Liver (tissue), 9 donors: ENCODE results near the gene GLRX. TPM values are rescaled to one million over a fixed set of nuclear protein-coding genes. Genes with fewer than 3 reads are reported as not detected.

Experiments
- DNase-seq: peaks from one replicate; pipeline ENCODE4 v3.0.0-alpha.2; 2017; ENCODE audit warnings: low spot score
- H3K27ac ChIP-seq, 2 donors: one replicate each; pipeline ENCODE4 v1.7.0; 2013; ENCODE audit warnings: inconsistent platforms in 2 of 2, low read length in 2 of 2, control low read depth in 1 of 2, low read depth in 1 of 2, mild to moderate bottlenecking in 1 of 2
- H3K27me3 ChIP-seq, 4 donors: one replicate each; pipeline versions ENCODE4 v1.6.1 to v1.7.0; 2013; ENCODE audit warnings: low read length in 3 of 4, inconsistent platforms in 1 of 4, mild to moderate bottlenecking in 1 of 4, moderate library complexity in 1 of 4; ENCODE audit not compliant: control insufficient read depth in 4 of 4, insufficient read depth in 4 of 4
- H3K36me3 ChIP-seq, 4 donors: one replicate each; pipeline versions ENCODE4 v1.6.1 to v1.7.0; 2013; ENCODE audit warnings: low read length in 3 of 4, mild to moderate bottlenecking in 3 of 4, low read depth in 1 of 4, moderate library complexity in 1 of 4; ENCODE audit not compliant: control insufficient read depth in 4 of 4, insufficient read depth in 3 of 4
- H3K4me1 ChIP-seq, 4 donors: one replicate each; pipeline versions ENCODE4 v1.6.1 to v1.7.0; 2013; ENCODE audit warnings: low read length in 3 of 4, mild to moderate bottlenecking in 3 of 4, moderate library complexity in 1 of 4; ENCODE audit not compliant: control insufficient read depth in 4 of 4, insufficient read depth in 4 of 4
- H3K4me3 ChIP-seq, 3 donors: one replicate each; pipeline versions ENCODE4 v1.6.1 to v1.7.0; 2013; ENCODE audit warnings: low read length in 3 of 3, control low read depth in 1 of 3, low read depth in 1 of 3, mild to moderate bottlenecking in 1 of 3
- H3K9ac ChIP-seq, 2 donors: one replicate each; pipeline ENCODE4 v1.7.0; 2013; ENCODE audit warnings: low read length in 2 of 2, mild to moderate bottlenecking in 2 of 2, moderate library complexity in 2 of 2, control low read depth in 1 of 2, low read depth in 1 of 2
- H3K9me3 ChIP-seq, 4 donors: one replicate each; pipeline versions ENCODE4 v1.6.1 to v1.7.0; 2013; ENCODE audit warnings: low read length in 3 of 4; ENCODE audit not compliant: control insufficient read depth in 4 of 4
- ATF3 ChIP-seq: IDR thresholded peaks from 2 replicates; pipeline ENCODE4 v1.6.1; 2016; ENCODE audit warnings: antibody characterized with exemption
- CTCF ChIP-seq: fragments of 150-350 bp; IDR thresholded peaks from 2 replicates; pipeline ENCODE4 v1.5.1; 2017; ENCODE audit warnings: improper control_type of control experiment, low read depth, low read length; ENCODE audit not compliant: missing input control
- EGR1 ChIP-seq, 2 donors: IDR thresholded peaks; 2 replicates each; pipeline ENCODE4 v1.6.1; 2016 to 2018; ENCODE audit warnings: antibody characterized with exemption in 2 of 2, low read depth in 2 of 2
- FOXA1 ChIP-seq: IDR thresholded peaks from 2 replicates; pipeline ENCODE4 v1.6.1; 2016; ENCODE audit warnings: antibody characterized with exemption
- FOXA2 ChIP-seq: IDR thresholded peaks from 2 replicates; pipeline ENCODE4 v1.6.1; 2016; ENCODE audit warnings: antibody characterized with exemption
- GABPA ChIP-seq, 2 donors: IDR thresholded peaks in 1 of 2; conservative IDR thresholded peaks in 1 of 2; 2 replicates each; pipeline ENCODE4 v1.6.1; 2016; ENCODE audit warnings: antibody characterized with exemption in 2 of 2, mild to moderate bottlenecking in 1 of 2, moderate library complexity in 1 of 2
- HNF4A ChIP-seq, 2 donors: conservative IDR thresholded peaks; 2 replicates each; pipeline ENCODE4 v1.6.1; 2016; ENCODE audit warnings: antibody characterized with exemption in 2 of 2, mild to moderate bottlenecking in 2 of 2
- HNF4G ChIP-seq: IDR thresholded peaks from 2 replicates; pipeline ENCODE4 v1.6.1; 2016; ENCODE audit warnings: antibody characterized with exemption
- JUND ChIP-seq, 2 donors: IDR thresholded peaks; 2 replicates each; pipeline ENCODE4 v1.6.1; 2016; ENCODE audit warnings: antibody characterized with exemption in 2 of 2
- MAX ChIP-seq: IDR thresholded peaks from 2 replicates; pipeline ENCODE4 v1.6.1; 2016; ENCODE audit warnings: antibody characterized with exemption
- NR2F2 ChIP-seq: IDR thresholded peaks from 2 replicates; pipeline ENCODE4 v1.6.1; 2016; ENCODE audit warnings: antibody characterized with exemption
- RAD21 ChIP-seq, 2 donors: IDR thresholded peaks; 2 replicates each; pipeline ENCODE4 v1.6.1; 2016; ENCODE audit warnings: antibody characterized with exemption in 2 of 2, mild to moderate bottlenecking in 2 of 2
- REST ChIP-seq: IDR thresholded peaks from 2 replicates; pipeline ENCODE4 v1.6.1; 2016; ENCODE audit warnings: antibody characterized with exemption, mild to moderate bottlenecking
- RXRA ChIP-seq, 2 donors: IDR thresholded peaks; 2 replicates each; pipeline ENCODE4 v1.6.1; 2017 to 2018; ENCODE audit warnings: antibody characterized with exemption in 2 of 2, mild to moderate bottlenecking in 1 of 2
- SP1 ChIP-seq: IDR thresholded peaks from 2 replicates; pipeline ENCODE4 v1.6.1; 2018; ENCODE audit warnings: antibody characterized with exemption, mild to moderate bottlenecking
- TAF1 ChIP-seq: conservative IDR thresholded peaks from 2 replicates; pipeline ENCODE4 v1.6.1; 2016; ENCODE audit warnings: antibody characterized with exemption, mild to moderate bottlenecking
- YY1 ChIP-seq: IDR thresholded peaks from 2 replicates; pipeline ENCODE4 v1.6.1; 2016; ENCODE audit warnings: antibody characterized with exemption, mild to moderate bottlenecking
- WGBS: extraction: QIAGEN DNeasy Blood & Tissue Kit; methylation state at CpG from one replicate; pipeline ENCODE4 v1.1.7; 2013; 5-methylcytosine and 5-hydroxymethylcytosine counted together
- polyA plus RNA-seq, 2 donors: library from polyadenylated mRNA; stranded (reverse) in 1 of 2; unstranded in 1 of 2; fragments of 200-250 nt in 1 of 2; fragments of >200 nt in 1 of 2; fragmentation: Nextera tagmentation in 1 of 2; extraction: Ambion mirVana in 1 of 2; gene quantifications; one replicate each; pipeline versions ENCODE4 v1.2.1 to v1.2.3, GENCODE V29; 2013 to 2015
- total RNA-seq, 2 donors: library from RNA; depleted of rRNA; stranded (reverse); fragments of >200 nt; gene quantifications; one replicate each; pipeline ENCODE4 v1.2.3, GENCODE V29; 2014
- TF ChIP-seq, protein P1 (sequence below): IDR thresholded peaks from 2 replicates; pipeline ENCODE4 v1.6.1; 2016; ENCODE audit warnings: antibody characterized with exemption
- donor health status: healthy.
- donor health status: healthy.
- donor health status: healthy.
- donor health status: healthy.
- donor health status: healthy.

GLRX gene
- total and polyA plus RNA-seq, 4 donors: 48.2 to 187 (median 107) TPM

- TF ChIP-seq FOXA2 (no peak), CTCF (no peak), NR2F2 (no peak), RAD21 (IDR thresholded peaks at IDR 0.05) (no peak), JUND (IDR thresholded peaks at IDR 0.05) (no peak), MAX (no peak), SP1 (no peak), RXRA (IDR thresholded peaks at IDR 0.05) (no peak), EGR1 (IDR thresholded peaks at IDR 0.05; ENCODE audit: low read depth in 2 of 2) (no peak), YY1 (no peak), REST (no peak), FOXA1 (no peak), TAF1 (no peak), HNF4A (conservative IDR thresholded peaks at IDR 0.05) (no peak), GABPA (IDR thresholded peaks at IDR 0.05 in 1 of 2, conservative IDR thresholded peaks at IDR 0.05 in 1 of 2) (no peak), ATF3 (no peak), HNF4G (no peak)
- Histone ChIP-seq H3K4me1 (peaks cover 2 to 29% (median 14%) of the 10 kb centered on the region in 4 donors), H3K27ac (no peak overlapping the region), H3K36me3 (peaks cover 2 to 8% (median 3%) of the 10 kb centered on the region in 4 donors), H3K9me3 (no peaks in the 10 kb centered on the region), H3K9ac (no peak overlapping the region), H3K27me3 (no peaks in the 10 kb centered on the region), H3K4me3 (no peak overlapping the region)
- no peak for DNase-seq
- WGBS: 95% methylated on average over 3 of the region's 3 CpGs
Observed at GRCh38 chr5:95786821-95787418, 35.6 kb downstream of the GLRX start.

DNA sequence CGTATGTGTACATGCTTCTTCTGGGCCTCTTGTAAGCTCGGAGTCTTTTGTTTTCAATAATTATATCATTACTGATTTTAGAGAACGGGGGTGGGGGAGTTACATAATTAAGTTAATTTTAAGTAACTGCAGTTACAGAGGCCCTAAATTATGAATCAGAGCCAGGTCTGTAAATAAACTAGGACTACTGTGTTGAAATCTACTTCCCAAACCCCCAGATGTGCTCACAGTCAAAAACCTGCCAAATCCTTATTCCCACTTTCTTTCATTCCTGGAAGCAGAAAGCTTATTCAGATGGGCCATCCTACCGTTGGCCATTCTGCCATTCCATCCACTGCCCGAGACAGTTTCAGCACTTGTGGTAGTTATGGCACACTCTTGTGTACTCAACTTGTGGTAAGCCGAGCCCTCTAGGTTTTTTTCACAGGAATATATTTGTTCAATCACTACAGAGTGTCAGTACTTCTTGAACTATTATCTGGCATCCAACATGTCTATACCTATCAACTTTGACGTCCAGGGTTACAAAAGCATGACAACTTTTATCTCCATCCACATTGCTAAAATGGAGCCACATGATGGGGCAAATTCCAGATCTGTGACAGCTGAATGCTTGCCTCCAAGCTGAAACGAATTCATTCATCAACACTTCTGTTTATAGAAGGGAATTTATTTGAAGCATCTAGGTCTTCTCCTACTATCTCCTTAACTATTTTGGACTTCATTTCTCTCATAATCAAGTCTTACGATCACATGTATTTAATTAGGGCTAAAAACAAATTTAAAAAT lies 37.8 kb downstream of the GLRX start:
- H3K27ac ChIP-seq: peak overlapping the region; percentile 50 to 51
- TF ChIP-seq, protein P1, sequence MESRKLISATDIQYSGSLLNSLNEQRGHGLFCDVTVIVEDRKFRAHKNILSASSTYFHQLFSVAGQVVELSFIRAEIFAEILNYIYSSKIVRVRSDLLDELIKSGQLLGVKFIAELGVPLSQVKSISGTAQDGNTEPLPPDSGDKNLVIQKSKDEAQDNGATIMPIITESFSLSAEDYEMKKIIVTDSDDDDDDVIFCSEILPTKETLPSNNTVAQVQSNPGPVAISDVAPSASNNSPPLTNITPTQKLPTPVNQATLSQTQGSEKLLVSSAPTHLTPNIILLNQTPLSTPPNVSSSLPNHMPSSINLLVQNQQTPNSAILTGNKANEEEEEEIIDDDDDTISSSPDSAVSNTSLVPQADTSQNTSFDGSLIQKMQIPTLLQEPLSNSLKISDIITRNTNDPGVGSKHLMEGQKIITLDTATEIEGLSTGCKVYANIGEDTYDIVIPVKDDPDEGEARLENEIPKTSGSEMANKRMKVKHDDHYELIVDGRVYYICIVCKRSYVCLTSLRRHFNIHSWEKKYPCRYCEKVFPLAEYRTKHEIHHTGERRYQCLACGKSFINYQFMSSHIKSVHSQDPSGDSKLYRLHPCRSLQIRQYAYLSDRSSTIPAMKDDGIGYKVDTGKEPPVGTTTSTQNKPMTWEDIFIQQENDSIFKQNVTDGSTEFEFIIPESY: no peak
- TF ChIP-seq FOXA2 (peak; percentile 38), NR2F2 (no peak), HNF4A (conservative IDR thresholded peaks at IDR 0.05) (peak; percentile 43 to 44), JUND (IDR thresholded peaks at IDR 0.05) (peak in 1 of 2 donors; percentile 25), TAF1 (no peak), RXRA (IDR thresholded peaks at IDR 0.05) (peak in 1 of 2 donors; percentile 58), GABPA (IDR thresholded peaks at IDR 0.05 in 1 of 2, conservative IDR thresholded peaks at IDR 0.05 in 1 of 2) (no peak), HNF4G (no peak), ATF3 (peak; percentile 20), EGR1 (IDR thresholded peaks at IDR 0.05; ENCODE audit: low read depth in 2 of 2) (peak in 1 of 2 donors; percentile 63), CTCF (no peak), FOXA1 (no peak), MAX (peak; percentile 73), YY1 (peak; percentile 6)

More for the DNA sequence above, 37.8 kb downstream of the GLRX start:
- 51% methylated on average over 9 of the region's 9 CpGs for WGBS
- H3K36me3 ChIP-seq: peaks cover 2 to 6% (median 3%) of the 10 kb centered on the region in 4 donors
- no peak overlapping the region for H3K9ac ChIP-seq
- H3K9me3 ChIP-seq: no peaks in the 10 kb centered on the region
- no peak for DNase-seq
- no peak overlapping the region for H3K4me3 ChIP-seq
- peaks cover 0 to 27% (median 15%) of the 10 kb centered on the region in 4 donors for H3K4me1 ChIP-seq
- H3K27me3 ChIP-seq: no peaks in the 10 kb centered on the region
